Prostate gland (tissue), 2 donors: ENCODE measurements around the gene TGIF1. TPM values are rescaled to one million over a fixed set of nuclear protein-coding genes. Genes with fewer than 3 reads are reported as not detected.
A peak's percentile ranks its signal among the peaks of the same experiment; 100 is the strongest.

Experiments used
- DNase-seq: peaks from one replicate; pipeline ENCODE4 v3.0.0-alpha.2; 2019; ENCODE audit warnings: low spot score
- H3K27ac ChIP-seq, 2 donors: fragments of 200-600 bp; sonication (generic); 2 replicates each; pipeline ENCODE4 v1.5.1; 2017 to 2019
- H3K27me3 ChIP-seq: fragments of 200-600 bp; sonication (generic); replicated peaks from 2 replicates; pipeline ENCODE4 v1.5.1; 2019; ENCODE audit not compliant: insufficient read depth
- H3K36me3 ChIP-seq, 2 donors: fragments of 200-600 bp; sonication (generic); 1 replicate in 1 of 2; 2 replicates in 1 of 2; pipeline versions ENCODE4 v1.5.1 to v1.8.1; 2017 to 2019
- H3K4me1 ChIP-seq: fragments of 200-600 bp; sonication (generic); replicated peaks from 2 replicates; pipeline ENCODE4 v1.5.1; 2019
- H3K4me3 ChIP-seq, 2 donors: fragments of 200-600 bp; sonication (generic); 2 replicates each; pipeline ENCODE4 v1.5.1; 2017 to 2019
- H3K9me3 ChIP-seq: fragments of 200-600 bp; sonication (generic); 2 replicates; pipeline ENCODE4 v1.5.1; 2017
- POLR2A ChIP-seq: fragments of 450-650 bp; IDR thresholded peaks from one replicate; pipeline ENCODE4 v1.6.1; 2016; ENCODE audit warnings: antibody characterized with exemption, mild to moderate bottlenecking
- POLR2AphosphoS5 ChIP-seq: sonication (generic); formaldehyde crosslinking; IDR thresholded peaks from one replicate; pipeline ENCODE4 v1.6.1; 2017; ENCODE audit warnings: antibody characterized with exemption
- WGBS: methylation state at CpG from one replicate; pipeline ENCODE4 v1.1.5; 2018; 5-methylcytosine and 5-hydroxymethylcytosine counted together
- intact Hi-C: fragments of 100-400 bp; cut with DNase I; formaldehyde crosslinking; loops from one replicate; pipeline ENCODE4 v1.14.2; 2022
- total RNA-seq, 2 donors: library from RNA; depleted of rRNA; stranded (reverse); fragments of >200 nt; gene quantifications; one replicate each; pipeline ENCODE4 v1.1.0, GENCODE V29; 2016
- TF ChIP-seq, protein P1 (sequence below), 4 experiments: fragments of 200-600 bp in 2 of 4; fragments of 450-650 bp in 2 of 4; sonication (generic) in 2 of 4; IDR thresholded peaks; 1 replicate in 3 of 4; 2 replicates in 1 of 4; pipeline ENCODE4 v1.5.1; 2016 to 2019; ENCODE audit warnings: antibody characterized with exemption in 4 of 4, mild to moderate bottlenecking in 2 of 4, moderate library complexity in 2 of 4

TGIF1 gene
- total RNA-seq, 2 donors from 2014 or later = 124 to 151 TPM

DNA sequence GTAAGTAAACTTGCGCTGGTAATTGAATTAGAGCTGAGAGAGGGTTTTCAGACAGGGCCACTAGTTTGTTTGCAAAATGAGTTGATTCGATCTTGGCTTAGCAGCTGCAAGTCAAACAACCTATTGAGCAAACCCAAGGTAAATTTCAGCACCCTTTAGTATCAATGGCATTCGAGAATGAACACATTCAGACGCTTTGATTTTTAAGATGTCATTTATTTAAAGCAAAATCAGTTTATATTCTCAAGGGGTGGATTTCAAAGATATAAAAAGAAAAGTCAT is 44.2 kb downstream of the TGIF1 start:
- Histone ChIP-seq H3K4me1 (no peaks in the 10 kb centered on the region), H3K36me3 (no peaks in the 10 kb centered on the region), H3K27ac (no peak overlapping the region), H3K4me3 (no peak overlapping the region), H3K9me3 (no peaks in the 10 kb centered on the region), H3K27me3 (no peaks in the 10 kb centered on the region)
- no peak for DNase-seq
- 79% methylated on average over 4 of the region's 4 CpGs for WGBS
- intact Hi-C loops = no loop called here
- TF ChIP-seq POLR2AphosphoS5 = no peak
- TF ChIP-seq, protein P1, sequence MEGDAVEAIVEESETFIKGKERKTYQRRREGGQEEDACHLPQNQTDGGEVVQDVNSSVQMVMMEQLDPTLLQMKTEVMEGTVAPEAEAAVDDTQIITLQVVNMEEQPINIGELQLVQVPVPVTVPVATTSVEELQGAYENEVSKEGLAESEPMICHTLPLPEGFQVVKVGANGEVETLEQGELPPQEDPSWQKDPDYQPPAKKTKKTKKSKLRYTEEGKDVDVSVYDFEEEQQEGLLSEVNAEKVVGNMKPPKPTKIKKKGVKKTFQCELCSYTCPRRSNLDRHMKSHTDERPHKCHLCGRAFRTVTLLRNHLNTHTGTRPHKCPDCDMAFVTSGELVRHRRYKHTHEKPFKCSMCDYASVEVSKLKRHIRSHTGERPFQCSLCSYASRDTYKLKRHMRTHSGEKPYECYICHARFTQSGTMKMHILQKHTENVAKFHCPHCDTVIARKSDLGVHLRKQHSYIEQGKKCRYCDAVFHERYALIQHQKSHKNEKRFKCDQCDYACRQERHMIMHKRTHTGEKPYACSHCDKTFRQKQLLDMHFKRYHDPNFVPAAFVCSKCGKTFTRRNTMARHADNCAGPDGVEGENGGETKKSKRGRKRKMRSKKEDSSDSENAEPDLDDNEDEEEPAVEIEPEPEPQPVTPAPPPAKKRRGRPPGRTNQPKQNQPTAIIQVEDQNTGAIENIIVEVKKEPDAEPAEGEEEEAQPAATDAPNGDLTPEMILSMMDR (IDR thresholded peaks at IDR 0.05) = no peak
- no peak for TF ChIP-seq POLR2A

DNA sequence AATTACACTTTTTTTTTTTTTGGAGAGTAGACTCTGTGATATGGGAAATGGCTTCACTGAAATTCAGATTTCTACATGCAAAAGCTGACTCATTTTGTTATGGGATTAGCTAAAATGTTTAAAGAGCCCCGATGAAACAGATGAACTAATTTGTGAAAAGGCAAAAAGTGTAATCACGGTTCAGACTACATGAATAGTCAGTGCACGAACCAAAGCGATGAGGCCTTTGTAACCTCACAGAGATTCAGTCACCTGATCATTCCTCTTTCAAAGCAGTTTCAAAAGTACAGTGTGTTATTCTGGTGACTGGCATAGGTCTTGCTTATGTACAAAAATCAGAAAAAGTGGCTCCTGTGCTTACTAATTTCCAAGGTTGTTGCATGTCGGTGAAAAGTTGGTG is 44.6 kb downstream of the TGIF1 start:
- TF ChIP-seq, protein P1 (IDR thresholded peaks at IDR 0.05) = no peak
- no peaks in the 10 kb centered on the region for H3K4me1 ChIP-seq
- H3K4me3 ChIP-seq = no peak overlapping the region
- H3K36me3 ChIP-seq = no peaks in the 10 kb centered on the region
- WGBS = 94% methylated on average over 5 of the region's 5 CpGs
- H3K27me3 ChIP-seq = no peaks in the 10 kb centered on the region
- intact Hi-C loops = no loop called here
- DNase-seq = no peak
- no peak overlapping the region for H3K27ac ChIP-seq
- no peaks in the 10 kb centered on the region for H3K9me3 ChIP-seq

DNA sequence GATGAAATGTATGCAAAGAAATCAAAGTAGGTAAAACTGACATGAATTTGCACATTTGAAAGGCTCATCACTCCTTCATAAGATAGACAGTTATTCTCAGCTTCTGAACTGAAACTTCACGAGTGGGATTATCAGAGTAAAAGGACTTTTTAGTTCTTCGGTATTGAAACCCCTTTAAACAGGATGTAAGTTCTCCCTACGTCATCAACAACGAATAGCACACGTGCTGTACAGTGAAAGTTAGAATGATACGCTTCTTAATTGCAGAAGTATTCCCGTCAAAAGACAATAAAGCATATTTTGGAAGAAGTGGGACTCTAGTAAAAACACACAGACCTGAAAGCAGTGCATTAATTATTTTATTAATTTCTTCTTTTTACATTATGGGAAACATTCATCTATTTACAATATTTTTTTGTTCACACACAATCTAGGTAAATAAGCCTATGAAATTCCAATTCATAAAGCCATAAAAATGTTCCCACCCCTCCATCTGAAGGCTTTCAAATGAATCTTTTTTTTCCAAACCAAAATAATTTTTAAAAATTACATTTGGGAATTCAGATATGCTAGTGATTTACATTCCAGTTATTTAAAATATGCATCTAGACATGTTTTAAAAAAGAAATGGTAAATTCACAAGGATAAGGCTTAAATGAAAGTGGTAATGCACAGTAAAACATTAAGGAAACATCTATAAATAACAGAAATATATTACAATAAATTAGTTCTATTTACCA is 45.9 kb downstream of the TGIF1 start:
- H3K27me3 ChIP-seq = no peaks in the 10 kb centered on the region
- TF ChIP-seq, protein P1 (IDR thresholded peaks at IDR 0.05) = no peak
- TF ChIP-seq POLR2AphosphoS5 (no peak), POLR2A (no peak)
- no peaks in the 10 kb centered on the region for H3K9me3 ChIP-seq
- no peak overlapping the region for H3K4me3 ChIP-seq
- H3K27ac ChIP-seq = no peak overlapping the region
- intact Hi-C loops = no loop called here
- DNase-seq = no peak
- H3K36me3 ChIP-seq = no peaks in the 10 kb centered on the region
- WGBS = 85% methylated on average over 7 of the region's 7 CpGs
- H3K4me1 ChIP-seq = no peaks in the 10 kb centered on the region

DNA sequence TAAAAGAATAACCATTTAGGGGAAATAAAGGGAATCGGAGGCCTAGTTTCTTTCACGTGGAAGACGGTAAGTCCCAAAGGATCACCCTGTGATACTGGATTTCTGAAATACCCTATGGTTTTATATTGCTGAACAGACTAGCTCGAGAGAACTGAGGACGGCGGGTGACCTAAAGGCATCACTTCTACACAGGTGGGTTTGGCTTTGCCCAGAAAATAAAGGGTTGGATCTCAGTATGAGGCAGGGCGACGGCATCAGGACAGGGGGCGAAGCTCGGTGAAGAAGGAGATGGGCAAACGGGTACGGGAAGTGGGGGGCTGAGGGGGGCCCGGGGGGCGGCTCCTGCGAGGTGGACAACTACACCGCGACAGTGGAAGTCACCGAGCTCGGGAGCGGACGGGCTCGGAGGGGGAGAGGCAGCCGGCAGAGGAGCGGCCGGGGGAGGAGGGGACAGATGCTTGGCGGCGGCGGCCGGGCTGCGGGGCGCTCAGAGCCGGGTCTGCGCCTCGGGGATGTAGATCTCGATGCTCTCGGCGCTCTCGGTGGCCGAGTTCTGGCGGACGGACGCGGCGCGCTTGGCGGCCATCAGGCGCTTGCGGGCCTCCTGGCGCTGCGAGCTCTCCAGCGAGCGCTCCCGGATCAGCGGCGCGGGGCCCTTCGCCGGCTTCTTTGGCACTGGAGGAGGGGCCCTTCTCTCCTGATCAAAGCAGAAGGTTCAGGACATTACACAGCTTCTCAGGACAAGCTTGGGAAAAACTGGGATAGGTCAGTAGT is 48.9 kb downstream of the TGIF1 start:
- WGBS = 14% methylated on average over 54 of the region's 58 CpGs
- peak; percentile 12 for DNase-seq
- H3K36me3 ChIP-seq = no peaks in the 10 kb centered on the region
- H3K27me3 ChIP-seq = no peaks in the 10 kb centered on the region
- TF ChIP-seq, protein P1 (IDR thresholded peaks at IDR 0.05) = no peak
- TF ChIP-seq POLR2A = no peak
- no peak for TF ChIP-seq POLR2AphosphoS5
- no peak overlapping the region for H3K27ac ChIP-seq
- intact Hi-C loops = no loop called here
- no peaks in the 10 kb centered on the region for H3K4me1 ChIP-seq
- no peaks in the 10 kb centered on the region for H3K9me3 ChIP-seq
- peak overlapping the region; percentile 23 to 30 for H3K4me3 ChIP-seq

DNA sequence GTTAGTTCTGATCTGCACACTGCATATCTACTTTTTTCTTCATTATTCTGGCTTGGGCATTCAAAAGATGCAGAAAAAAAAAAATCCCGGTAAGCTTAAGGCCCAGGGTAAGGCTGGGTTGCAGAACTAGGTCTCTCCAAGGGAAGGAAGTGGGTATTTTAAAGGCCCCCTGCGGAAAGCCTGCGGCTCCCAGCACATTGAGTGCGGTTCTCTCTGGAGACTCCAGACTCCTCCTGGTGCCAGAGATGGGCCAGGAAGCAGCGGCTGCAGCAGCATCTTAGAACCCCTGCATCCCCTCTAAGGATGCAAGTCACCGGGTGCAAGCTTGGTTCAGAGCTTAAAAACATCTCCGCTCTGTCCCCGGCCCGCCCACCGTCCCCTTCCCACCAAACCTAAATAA is 49.5 kb downstream of the TGIF1 start:
- H3K4me3 ChIP-seq = peak overlapping the region; percentile 23 to 30
- no peak overlapping the region for H3K27ac ChIP-seq
- no peaks in the 10 kb centered on the region for H3K36me3 ChIP-seq
- no peaks in the 10 kb centered on the region for H3K27me3 ChIP-seq
- TF ChIP-seq, protein P1 (IDR thresholded peaks at IDR 0.05) = no peak
- H3K4me1 ChIP-seq = no peaks in the 10 kb centered on the region
- WGBS = 51% methylated on average over 10 of the region's 10 CpGs
- H3K9me3 ChIP-seq = no peaks in the 10 kb centered on the region
- DNase-seq = no peak
- intact Hi-C loops = no loop called here
